Endothelial cell of umbilical vein (primary cell): ENCODE measurements around the gene NOSIP. TPM values are rescaled to one million over a fixed set of nuclear protein-coding genes. Genes with fewer than 3 reads are reported as not detected.

ENCODE experiments used
- BruUV-seq: library from RNA; stranded (reverse); fragments of 400-500 nt; replicated peaks from 2 replicates; lab custom pipeline; 2021; lab: Mats Ljungman, UMichigan
- CTCF ChIA-PET: fragments of 300-600, 350-600 bp; sonication (Branson Sonifier 250); formaldehyde crosslinking; loops from one replicate; lab custom pipeline; 2021; ENCODE audit warnings: antibody characterized with exemption, inconsistent platforms; lab: Charles Lee
- POLR2A ChIA-PET: fragments of 300-600, 350-600 bp; sonication (Branson Sonifier 250); formaldehyde crosslinking; loops from one replicate; lab custom pipeline; 2021; ENCODE audit warnings: antibody characterized with exemption, inconsistent platforms; lab: Charles Lee
- DNase-seq: peaks from one replicate; pipeline ENCODE4 v3.0.0-alpha.2; 2011; ENCODE audit warnings: low read depth, low spot score
- FAIRE-seq: peaks from 2 replicates; lab custom pipeline; 2011; peaks lifted over from hg19 to GRCh38; lab: Jason Lieb, UNC
- H2AFZ ChIP-seq: 2 replicates; pipeline ENCODE4 v1.6.0; 2012; ENCODE audit warnings: low read depth, low read length, control low read depth, inconsistent platforms
- H3K27ac ChIP-seq: 2 replicates; pipeline ENCODE4 v1.5.1; 2011; ENCODE audit warnings: low read depth, mild to moderate bottlenecking, control low read depth, low read length, moderate library complexity; ENCODE audit not compliant: insufficient read depth
- H3K27me3 ChIP-seq, 2 experiments: 2 replicates each; pipeline versions ENCODE4 v1.6.0 to v1.6.1; 2011; ENCODE audit warnings: low read length in 2 of 2, mixed read lengths in 1 of 2; ENCODE audit not compliant: control insufficient read depth in 2 of 2, insufficient read depth in 2 of 2
- H3K36me3 ChIP-seq, 2 experiments: 2 replicates in 1 of 2; 3 replicates in 1 of 2; pipeline ENCODE4 v1.5.1; 2011; ENCODE audit warnings: low read length in 2 of 2, mild to moderate bottlenecking in 1 of 2, moderate library complexity in 1 of 2; ENCODE audit not compliant: control insufficient read depth in 2 of 2, insufficient read depth in 2 of 2; ENCODE audit errors: extremely low read depth in 1 of 2
- H3K4me1 ChIP-seq: 3 replicates; pipeline ENCODE4 v1.5.1; 2011; ENCODE audit warnings: mild to moderate bottlenecking, low read length; ENCODE audit not compliant: control insufficient read depth, insufficient read depth; ENCODE audit errors: extremely low read depth
- H3K4me2 ChIP-seq: 2 replicates; pipeline ENCODE4 v1.6.1; 2011; ENCODE audit warnings: low read length, control low read depth, mixed read lengths; ENCODE audit not compliant: insufficient read depth
- H3K4me3 ChIP-seq, 3 experiments: fragments of 200-600 bp in 1 of 3; sonication (generic), shearing (Covaris generic) in 1 of 3; replicated peaks in 1 of 3; 2 replicates each; pipeline ENCODE4 v1.5.1; 2011 to 2016; ENCODE audit warnings: control low read depth in 3 of 3, low read length in 3 of 3, mild to moderate bottlenecking in 2 of 3, inconsistent platforms in 1 of 3, low read depth in 1 of 3, moderate library complexity in 1 of 3; ENCODE audit not compliant: insufficient read depth in 1 of 3
- H3K79me2 ChIP-seq: 2 replicates; pipeline ENCODE4 v1.6.0; 2012; ENCODE audit warnings: low read length, inconsistent platforms; ENCODE audit not compliant: control insufficient read depth, insufficient read depth
- H3K9ac ChIP-seq: replicated peaks from 2 replicates; pipeline ENCODE3; 2011; ENCODE audit warnings: low read length, control low read depth; ENCODE audit not compliant: insufficient read depth; ENCODE audit errors: extremely low read depth
- H3K9me1 ChIP-seq: replicated peaks from 3 replicates; pipeline ENCODE4 v1.6.0; 2011; ENCODE audit warnings: mild to moderate bottlenecking, low read length; ENCODE audit not compliant: control insufficient read depth, insufficient read depth; ENCODE audit errors: extremely low read depth
- H3K9me3 ChIP-seq: replicated peaks from 2 replicates; pipeline ENCODE4 v1.5.1; 2012; ENCODE audit warnings: low read length, inconsistent platforms; ENCODE audit not compliant: control insufficient read depth, insufficient read depth
- H4K20me1 ChIP-seq: replicated peaks from 2 replicates; pipeline ENCODE3; 2011; ENCODE audit warnings: mild to moderate bottlenecking, low read length; ENCODE audit not compliant: control insufficient read depth, insufficient read depth; ENCODE audit errors: extremely low read depth
- CTCF ChIP-seq, 2 donors: IDR thresholded peaks; 1 replicate in 1 of 2; 2 replicates in 1 of 2; pipeline ENCODE4 v1.5.1; 2011; ENCODE audit warnings: low read length in 2 of 2, mild to moderate bottlenecking in 2 of 2, moderate library complexity in 2 of 2, control low read depth in 1 of 2, inconsistent platforms in 1 of 2, low read depth in 1 of 2; ENCODE audit not compliant: insufficient read depth in 1 of 2; ENCODE audit errors: extremely low read depth in 1 of 2
- EZH2 ChIP-seq: IDR thresholded peaks from 2 replicates; pipeline ENCODE4 v1.6.1; 2012; ENCODE audit warnings: borderline replicate concordance, low read depth, mild to moderate bottlenecking, moderate library complexity, low read length, inconsistent platforms; ENCODE audit not compliant: severe bottlenecking
- FOS ChIP-seq: IDR thresholded peaks from 2 replicates; pipeline ENCODE4 v1.6.1; 2011; ENCODE audit warnings: mild to moderate bottlenecking, low read length, moderate library complexity, borderline replicate concordance; ENCODE audit not compliant: insufficient read depth
- GATA2 ChIP-seq: IDR thresholded peaks from 2 replicates; pipeline ENCODE4 v1.7.0; 2011; ENCODE audit warnings: low read depth, mild to moderate bottlenecking, moderate library complexity, mixed read lengths, low read length; ENCODE audit not compliant: insufficient read length, insufficient read depth
- JUN ChIP-seq: IDR thresholded peaks from 2 replicates; pipeline ENCODE4 v1.6.1; 2011; ENCODE audit warnings: borderline replicate concordance, low read depth; ENCODE audit not compliant: insufficient read length, insufficient read depth
- MYC ChIP-seq: IDR thresholded peaks from one replicate; pipeline ENCODE4 v1.6.1; 2011; ENCODE audit warnings: mild to moderate bottlenecking, low read depth, low read length
- POLR2A ChIP-seq: IDR thresholded peaks from 2 replicates; pipeline ENCODE4 v1.6.1; 2012; ENCODE audit warnings: low read depth, mild to moderate bottlenecking, control low read depth, low read length
- POLR2AphosphoS5 ChIP-seq: IDR thresholded peaks from 2 replicates; pipeline ENCODE4 v1.6.1; 2012; ENCODE audit warnings: low read depth, mild to moderate bottlenecking, control low read depth, low read length, moderate library complexity; ENCODE audit not compliant: insufficient read depth
- dilution Hi-C: fragments of 300-500 bp; cut with MboI; formaldehyde crosslinking; loops from one replicate; pipeline ENCODE4 v1.15.0; 2019; ENCODE audit warnings: low sequenced_read_pairs; ENCODE audit not compliant: extremely low pct_ligation_motif_present
- intact Hi-C: fragments of 100-400 bp; cut with micrococcal nuclease; formaldehyde crosslinking; loops from one replicate; pipeline ENCODE4 v1.10.0; 2022
- polyA plus RNA-seq, 4 experiments: library from polyadenylated mRNA; depleted of rRNA in 3 of 4; stranded (reverse) in 3 of 4; unstranded in 1 of 4; fragments of >200 nt; gene quantifications; 2 replicates each; pipeline versions ENCODE4 v1.2.1 to v1.2.3, GENCODE V29; 2011 to 2012; ENCODE audit warnings: missing spikeins in 1 of 4
- total RNA-seq: library from RNA; stranded (reverse); gene quantifications from 2 replicates; pipeline ENCODE4 v1.2.3, GENCODE V29; 2021
- TF ChIP-seq, protein P1 (sequence below): IDR thresholded peaks from 2 replicates; pipeline ENCODE4 v1.6.1; 2011; ENCODE audit not compliant: insufficient read depth, insufficient read length

The NOSIP gene
- total and polyA plus RNA-seq, 2 donors (not counting 3 experiments of a cell fraction or from before 2014, with no cell fraction given), result 77.5 to 128 TPM

- no TSS peak for BruUV-seq
- Histone ChIP-seq H2AFZ (no peak overlapping the region), H3K4me1 (no peaks in the 10 kb centered on the region), H3K9ac (no peak overlapping the region), H3K27ac (no peak overlapping the region), H4K20me1 (no peaks in the 10 kb centered on the region), H3K36me3 (peaks cover 4 to 10% of the 10 kb centered on the region in 2 experiments), H3K9me3 (no peaks in the 10 kb centered on the region), H3K4me2 (no peak overlapping the region), H3K9me1 (no peaks in the 10 kb centered on the region), H3K79me2 (peaks cover 43% of the 10 kb centered on the region), H3K27me3 (no peaks in the 10 kb centered on the region), H3K4me3 (no peak overlapping the region)
- POLR2A ChIA-PET, result no interaction called here
- intact Hi-C loops, result no loop called here
- DNase-seq (no peak), FAIRE-seq (no peak)
- CTCF ChIA-PET, result interaction anchor here (4.6 kb wide), 1 partner anchor 20 kb away, joined by 50 read pairs; no protein-coding TSS in a partner anchor
- TF ChIP-seq POLR2A (no peak), GATA2 (no peak), JUN (no peak), FOS (no peak), CTCF (IDR thresholded peaks at IDR 0.05; ENCODE audit: extremely low read depth in 1 of 2, insufficient read depth in 1 of 2, low read depth in 1 of 2, low read length in 2 of 2) (no peak), EZH2 (no peak), POLR2AphosphoS5 (no peak), MYC (no peak)
- TF ChIP-seq, protein P1, sequence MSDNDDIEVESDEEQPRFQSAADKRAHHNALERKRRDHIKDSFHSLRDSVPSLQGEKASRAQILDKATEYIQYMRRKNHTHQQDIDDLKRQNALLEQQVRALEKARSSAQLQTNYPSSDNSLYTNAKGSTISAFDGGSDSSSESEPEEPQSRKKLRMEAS, result no peak
- dilution Hi-C loops, result no loop called here
These were observed 7.3 kb downstream of the NOSIP start for GRCh38 chr19:49573009-49573408.
